ENCODE measurements around the gene TYK2.
A peak's percentile ranks its signal among the peaks of the same experiment; 100 is the strongest.

Gene TYK2

GRCh38 chr19:10380313-10381102 is at the start of gene TYK2:
Gene TYK2 (minus strand): TSS chr19:10380572. CDS start chr19:10378406, 2,166 bp downstream.
- Histone ChIP-seq H3K4me3 (peak within 1 kb of the TSS; percentile 99), H3K27ac (peak within 1 kb of the TSS; percentile 83 to 93)
- DNase-seq (ENCODE audit: low spot score) = peak; percentile 98
- no peak for TF ChIP-seq CTCF (IDR thresholded peaks at IDR 0.05)

GRCh38 chr19:10428996-10429381 is 48.6 kb upstream of the TYK2 start:
- H3K4me3 ChIP-seq = no peak overlapping the region
- DNase-seq (ENCODE audit: low spot score) = no peak
- TF ChIP-seq CTCF (IDR thresholded peaks at IDR 0.05) = no peak
- H3K27ac ChIP-seq = no peak overlapping the region

GRCh38 chr19:10427169-10427568 is 46.8 kb upstream of the TYK2 start:
- H3K27ac ChIP-seq = no peak overlapping the region
- no peak for DNase-seq (ENCODE audit: low spot score)
- no peak overlapping the region for H3K4me3 ChIP-seq
- no peak for TF ChIP-seq CTCF (IDR thresholded peaks at IDR 0.05)

GRCh38 chr19:10424011-10424637 is 43.8 kb upstream of the TYK2 start:
- DNase-seq (ENCODE audit: low spot score) = peak; percentile 88
- TF ChIP-seq CTCF (IDR thresholded peaks at IDR 0.05) = peak; percentile 94
- Histone ChIP-seq H3K4me3 (peak overlapping the region; percentile 49), H3K27ac (peak overlapping the region in 1 of 2 donors; percentile 11)

GRCh38 chr19:10422846-10423245 is 42.5 kb upstream of the TYK2 start:
- Histone ChIP-seq H3K4me3 (no peak overlapping the region), H3K27ac (no peak overlapping the region)
- no peak for DNase-seq (ENCODE audit: low spot score)
- TF ChIP-seq CTCF (IDR thresholded peaks at IDR 0.05) = no peak

GRCh38 chr19:10422046-10422461 is 41.7 kb upstream of the TYK2 start:
- Histone ChIP-seq H3K4me3 (no peak overlapping the region), H3K27ac (no peak overlapping the region)
- DNase-seq (ENCODE audit: low spot score) = no peak
- TF ChIP-seq CTCF (IDR thresholded peaks at IDR 0.05) = no peak

Measured in coronary artery (tissue), 2 donors.